ENCODE measurements around the gene NPHS1. TPM values are rescaled to one million over a fixed set of nuclear protein-coding genes. Genes with fewer than 3 reads are reported as not detected.
A peak's percentile ranks its signal among the peaks of the same experiment; 100 is the strongest.

The NPHS1 gene
- total RNA-seq, 1 experiment from 2014 or later, result not detected

DNA sequence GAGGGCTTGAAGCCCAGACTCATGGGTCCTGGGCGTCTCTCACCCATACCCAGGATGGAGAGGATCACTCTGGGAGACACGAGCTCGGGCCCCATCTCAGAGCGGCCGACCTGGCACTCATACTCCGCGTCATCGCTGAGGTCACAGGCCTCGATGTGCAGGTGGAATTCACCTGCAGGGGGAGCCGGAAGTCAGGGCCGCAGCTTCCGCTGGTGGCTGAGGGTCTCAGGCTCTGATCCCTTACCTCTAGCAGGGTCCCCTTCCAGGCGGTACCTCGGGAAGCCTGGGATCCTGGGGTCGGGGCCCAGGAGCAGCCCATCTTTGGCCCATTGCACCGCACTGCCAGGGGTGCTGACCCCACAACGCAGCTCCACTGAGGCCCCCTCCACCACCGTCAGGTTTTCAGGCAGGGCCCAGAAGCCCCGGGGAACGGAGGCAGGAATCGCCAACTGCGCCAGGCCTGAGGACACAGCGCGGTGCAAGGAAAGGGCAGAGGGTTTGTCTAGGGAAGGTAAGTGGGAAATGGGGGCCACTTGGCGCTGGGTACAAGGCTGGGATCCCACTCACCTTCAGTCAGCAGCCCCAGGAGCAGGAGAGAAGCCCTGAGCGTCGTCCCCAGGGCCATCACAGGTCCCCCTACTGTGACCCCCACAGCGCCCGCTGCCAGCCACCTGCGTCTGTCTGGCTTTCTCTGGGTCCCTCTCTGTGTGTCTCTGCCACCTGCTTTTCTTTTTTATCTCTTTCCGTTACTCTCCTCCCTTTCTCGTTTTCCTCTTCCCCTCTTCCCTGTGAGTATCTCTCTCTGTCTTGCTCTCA, 883 bp downstream of the NPHS1 start:
- no TSS peak for BruUV-seq (replicated peaks)
- Histone ChIP-seq H3K27me3 (replicated peaks; ENCODE audit: control insufficient read depth, insufficient read depth, low read length) (no peaks in the 10 kb centered on the region), H3K4me1 (peaks cover 10% of the 10 kb centered on the region), H3K9me3 (no peaks in the 10 kb centered on the region), H3K4me3 (ENCODE audit: low read depth, low read length) (no peak overlapping the region), H3K36me3 (ENCODE audit: control insufficient read depth, insufficient read depth, low read length) (no peaks in the 10 kb centered on the region)
- peaks cover 4% of the 10 kb centered on the region for H3K36me3 Mint-ChIP-seq (ENCODE audit: insufficient read depth, unreplicated experiment)
- no peaks in the 10 kb centered on the region for H3K9me3 Mint-ChIP-seq (ENCODE audit: unreplicated experiment)
- DNase-seq, result peak in 1 of 2 experiments; percentile 63
- ChIA-PET CTCF (interaction anchor here (0.7 to 1.2 kb wide), 4 partner anchors 9 to 80 kb away, joined by 3 to 5 read pairs (median 3); no protein-coding TSS in a partner anchor), POLR2A (no interaction called here)
- peaks cover 23% of the 10 kb centered on the region for H3K27me3 Mint-ChIP-seq (ENCODE audit: insufficient read depth, unreplicated experiment)
- peaks cover 11% of the 10 kb centered on the region for H3K4me1 Mint-ChIP-seq (ENCODE audit: low read depth, unreplicated experiment)
- H3K4me3 Mint-ChIP-seq (ENCODE audit: unreplicated experiment), result no peak overlapping the region
- H3K27ac Mint-ChIP-seq (ENCODE audit: unreplicated experiment), result no peak overlapping the region
- TF ChIP-seq CTCF (IDR thresholded peaks at IDR 0.05; ENCODE audit: insufficient read depth in 1 of 2, low read depth in 1 of 2, low read length in 1 of 2, severe bottlenecking in 1 of 2, unreplicated experiment in 1 of 2), result peak; percentile 53 to 67
- intact Hi-C loops (cut with micrococcal nuclease; ENCODE audit: unreplicated experiment), result no loop called here

DNA sequence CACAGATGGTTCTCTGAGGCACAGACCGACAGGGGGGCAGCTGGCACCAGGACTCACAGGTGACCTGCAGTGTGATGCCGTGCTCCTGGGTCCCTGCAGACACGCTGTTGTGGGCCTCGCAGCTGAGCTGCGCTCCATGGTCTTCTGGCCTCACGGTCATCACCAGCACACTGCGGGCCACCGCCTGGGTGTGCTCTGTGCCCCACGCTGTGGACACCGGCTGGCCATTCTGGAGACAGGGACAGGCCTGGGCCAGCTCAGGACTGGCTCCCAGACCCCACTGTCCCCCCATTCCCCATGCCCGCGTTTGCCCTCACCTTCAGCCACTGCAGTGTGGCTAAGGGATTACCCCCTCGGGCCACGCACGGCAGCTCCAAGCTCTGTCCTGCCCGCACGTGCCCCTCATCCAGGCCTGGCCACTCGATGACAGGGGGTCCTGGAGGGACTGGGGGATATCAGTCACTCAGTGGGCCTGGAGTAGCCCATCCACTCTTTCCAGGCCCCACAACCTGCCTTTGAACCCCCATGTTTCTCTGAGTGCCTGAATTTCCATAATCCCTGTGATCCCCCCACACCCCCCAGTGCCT, 3.3 kb downstream of the NPHS1 start:
- CTCF ChIA-PET, result no interaction called here
- BruUV-seq (replicated peaks), result no TSS peak
- Histone ChIP-seq H3K4me1 (peaks cover 11% of the 10 kb centered on the region), H3K9me3 (no peaks in the 10 kb centered on the region), H3K27me3 (replicated peaks; ENCODE audit: control insufficient read depth, insufficient read depth, low read length) (no peaks in the 10 kb centered on the region), H3K4me3 (ENCODE audit: low read depth, low read length) (no peak overlapping the region), H3K36me3 (ENCODE audit: control insufficient read depth, insufficient read depth, low read length) (no peaks in the 10 kb centered on the region)
- Mint-ChIP-seq H3K27ac (ENCODE audit: unreplicated experiment) (no peak overlapping the region), H3K36me3 (ENCODE audit: insufficient read depth, unreplicated experiment) (peaks cover 4% of the 10 kb centered on the region), H3K9me3 (ENCODE audit: unreplicated experiment) (no peaks in the 10 kb centered on the region), H3K27me3 (ENCODE audit: insufficient read depth, unreplicated experiment) (peaks cover 27% of the 10 kb centered on the region), H3K4me1 (ENCODE audit: low read depth, unreplicated experiment) (peaks cover 22% of the 10 kb centered on the region), H3K4me3 (ENCODE audit: unreplicated experiment) (no peak overlapping the region)
- TF ChIP-seq CTCF (IDR thresholded peaks at IDR 0.05; ENCODE audit: insufficient read depth in 1 of 2, low read depth in 1 of 2, low read length in 1 of 2, severe bottlenecking in 1 of 2, unreplicated experiment in 1 of 2), result no peak
- DNase-seq, result no peak
- intact Hi-C loops (cut with micrococcal nuclease; ENCODE audit: unreplicated experiment), result no loop called here
- POLR2A ChIA-PET, result no interaction called here

GRCh38 chr19:35848486-35848885, 3.8 kb downstream of the NPHS1 start:
- no TSS peak for BruUV-seq (replicated peaks)
- Histone ChIP-seq H3K36me3 (ENCODE audit: control insufficient read depth, insufficient read depth, low read length) (no peaks in the 10 kb centered on the region), H3K4me3 (ENCODE audit: low read depth, low read length) (no peak overlapping the region), H3K27me3 (replicated peaks; ENCODE audit: control insufficient read depth, insufficient read depth, low read length) (no peaks in the 10 kb centered on the region), H3K9me3 (no peaks in the 10 kb centered on the region), H3K4me1 (peaks cover 12% of the 10 kb centered on the region)
- TF ChIP-seq CTCF (IDR thresholded peaks at IDR 0.05; ENCODE audit: insufficient read depth in 1 of 2, low read depth in 1 of 2, low read length in 1 of 2, severe bottlenecking in 1 of 2, unreplicated experiment in 1 of 2), result no peak
- ChIA-PET CTCF (no interaction called here), POLR2A (no interaction called here)
- Mint-ChIP-seq H3K27me3 (ENCODE audit: insufficient read depth, unreplicated experiment) (peaks cover 27% of the 10 kb centered on the region), H3K27ac (ENCODE audit: unreplicated experiment) (no peak overlapping the region), H3K9me3 (ENCODE audit: unreplicated experiment) (no peaks in the 10 kb centered on the region), H3K4me1 (ENCODE audit: low read depth, unreplicated experiment) (peaks cover 22% of the 10 kb centered on the region), H3K36me3 (ENCODE audit: insufficient read depth, unreplicated experiment) (peaks cover 4% of the 10 kb centered on the region), H3K4me3 (ENCODE audit: unreplicated experiment) (no peak overlapping the region)
- intact Hi-C loops (cut with micrococcal nuclease; ENCODE audit: unreplicated experiment), result no loop called here
- DNase-seq, result no peak

All from Caco-2 (cell line).